Erythroblast (primary cell): ENCODE measurements around the gene CENPS.

ENCODE experiments used
- DNase-seq, 2 experiments: peaks; one replicate each; lab custom pipeline; 2025; lab: John Stamatoyannopoulos, UW
- GATA1 ChIP-seq: IDR thresholded peaks from 2 replicates; pipeline ENCODE4 v1.6.1; 2011; ENCODE audit warnings: low read depth, mild to moderate bottlenecking, control low read depth, low read length, moderate library complexity
- POLR2A ChIP-seq: IDR thresholded peaks from 2 replicates; pipeline ENCODE4 v1.6.1; 2011; ENCODE audit warnings: mild to moderate bottlenecking, low read length

CENPS gene

GRCh38 chr1:10430216-10431069, at the start of gene CENPS:
Gene CENPS, plus strand, starts transcription at chr1:10430433. Its CDS starts 85 bp downstream, at chr1:10430518.
- TF ChIP-seq GATA1 (no peak), POLR2A (peak; percentile 73)
- peak; percentile 92 to 95 for DNase-seq

DNA sequence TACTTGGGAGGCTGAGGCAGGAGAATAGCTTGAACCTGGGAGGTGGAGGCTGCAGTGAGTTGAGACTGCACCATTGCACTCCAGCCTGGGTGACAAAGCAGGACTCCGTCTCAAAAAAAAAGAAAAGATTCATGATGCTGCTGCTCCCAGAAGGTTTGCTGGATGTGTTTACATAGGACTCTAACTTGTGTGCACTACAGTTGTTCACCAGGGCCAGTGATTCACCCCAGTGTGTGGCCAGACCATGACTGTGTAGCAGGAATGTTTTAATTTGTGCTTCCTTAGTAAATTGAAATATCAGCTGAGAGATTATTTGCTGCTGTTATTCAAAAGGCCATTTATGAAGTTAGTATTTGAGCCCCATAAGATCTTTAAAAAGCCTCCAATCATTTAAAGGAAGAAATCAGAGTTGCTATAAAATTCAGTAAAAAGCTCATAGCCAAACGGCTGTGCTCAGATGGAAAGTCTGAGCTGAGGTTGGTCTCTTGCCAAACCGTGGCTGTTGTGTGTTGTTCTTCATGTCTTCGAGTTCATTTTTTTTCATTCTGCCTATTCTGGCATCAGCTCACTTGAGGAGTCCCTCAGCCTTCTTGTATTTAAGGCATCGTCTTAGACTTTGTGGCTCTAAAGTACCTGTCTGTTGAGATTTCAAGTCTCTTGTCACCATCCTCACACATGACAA, 49.5 kb upstream of the CENPS start:
- TF ChIP-seq POLR2A: no peak
- TF ChIP-seq GATA1: no peak
- DNase-seq: no peak

GRCh38 chr1:10383630-10384029, 46.6 kb upstream of the CENPS start:
- DNase-seq: no peak
- no peak for TF ChIP-seq GATA1
- no peak for TF ChIP-seq POLR2A

GRCh38 chr1:10384219-10384618, 46.0 kb upstream of the CENPS start:
- no peak for DNase-seq
- TF ChIP-seq GATA1: no peak

GRCh38 chr1:10386761-10387676, 43.2 kb upstream of the CENPS start:
- DNase-seq: no peak
- TF ChIP-seq POLR2A: no peak
- TF ChIP-seq GATA1: no peak

- DNase-seq: peak in 1 of 2 experiments; percentile 42
- TF ChIP-seq POLR2A (no peak), GATA1 (no peak)
These were observed 42.4 kb upstream of the CENPS start for GRCh38 chr1:10387677-10388386.

- TF ChIP-seq POLR2A (no peak), GATA1 (no peak)
- DNase-seq: no peak
These were observed 41.9 kb upstream of the CENPS start for GRCh38 chr1:10388387-10388715.

- TF ChIP-seq GATA1 (no peak), POLR2A (no peak)
These were observed 40.8 kb upstream of the CENPS start for GRCh38 chr1:10389271-10389973.

GRCh38 chr1:10396870-10397269, 33.4 kb upstream of the CENPS start:
- no peak for TF ChIP-seq GATA1
- no peak for TF ChIP-seq POLR2A
- no peak for DNase-seq

More at GRCh38 chr1:10389271-10389973, 40.8 kb upstream of the CENPS start:
- no peak for DNase-seq

GRCh38 chr1:10398278-10398733, 31.9 kb upstream of the CENPS start:
- TF ChIP-seq POLR2A (no peak), GATA1 (no peak)
- DNase-seq: no peak

DNA sequence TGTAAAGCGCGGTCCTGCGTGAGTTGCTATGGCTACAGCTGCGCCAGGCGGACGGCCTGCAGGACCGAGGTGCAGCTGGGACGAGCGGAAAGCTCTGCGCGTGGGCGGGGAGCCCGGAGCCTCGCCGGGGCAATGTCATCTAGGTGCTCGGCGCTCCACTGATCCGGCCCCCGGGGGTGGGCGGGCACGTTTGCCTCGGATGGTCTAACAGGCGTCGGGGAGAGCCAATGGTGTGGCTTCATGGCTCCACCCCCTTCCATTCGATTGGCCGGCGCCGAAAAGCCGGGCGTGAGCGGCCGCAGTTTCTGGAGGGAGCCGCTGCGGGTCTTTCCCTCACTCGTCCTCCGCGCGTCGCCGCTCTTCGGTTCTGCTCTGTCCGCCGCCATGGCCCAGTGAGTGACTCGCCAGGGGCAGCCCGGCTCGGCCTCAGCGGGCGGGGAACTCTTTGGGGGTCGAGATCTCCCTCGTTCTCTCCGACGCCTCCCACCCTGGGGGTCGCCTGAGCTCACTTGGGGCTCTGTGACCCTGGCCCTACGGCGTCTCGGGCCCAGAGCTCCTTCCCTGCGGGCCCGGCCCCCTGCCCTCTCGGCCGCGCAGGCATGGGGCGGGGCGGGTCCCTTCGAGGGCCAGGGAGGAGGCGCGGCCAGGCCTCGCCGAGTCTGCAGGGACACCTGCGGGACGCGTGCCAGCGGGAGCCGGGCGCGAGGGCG, 31.3 kb upstream of the CENPS start, which contains the start of gene PGD:
TSS of gene PGD (plus strand) at position 331 of the 710 bp plus-strand sequence. CDS start at position 385, 54 bp downstream.
- peak; percentile 97 to 98 for DNase-seq
- TF ChIP-seq GATA1: no peak
- TF ChIP-seq POLR2A: peak; percentile 93
